ENCODE data around the gene ZNF398.
A peak's percentile ranks its signal among the peaks of the same experiment; 100 is the strongest.

Gene ZNF398

GRCh38 chr7:149150981-149151380 is 3.7 kb downstream of the ZNF398 start:
- DNase-seq (ENCODE audit: low read depth in 3 of 3) = no peak

GRCh38 chr7:149153346-149153745 is 6.1 kb downstream of the ZNF398 start:
- DNase-seq (ENCODE audit: low read depth in 3 of 3) = no peak

DNA sequence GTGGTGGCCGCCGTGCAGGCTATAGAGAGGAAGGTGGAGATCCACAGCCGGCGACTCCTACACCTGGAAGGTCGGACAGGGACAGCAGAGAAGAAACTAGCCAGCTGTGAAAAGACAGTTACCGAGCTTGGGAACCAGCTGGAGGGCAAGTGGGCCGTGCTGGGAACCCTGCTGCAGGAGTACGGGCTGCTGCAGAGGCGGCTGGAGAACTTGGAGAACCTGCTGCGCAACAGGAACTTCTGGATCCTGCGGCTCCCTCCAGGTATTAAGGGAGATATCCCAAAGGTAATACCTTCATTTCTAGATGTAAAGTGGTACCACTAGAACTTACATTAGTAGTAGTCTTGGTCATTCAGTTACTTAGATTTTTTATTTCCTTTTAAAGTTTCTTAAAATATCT is 6.8 kb downstream of the ZNF398 start:
- no peak for DNase-seq (ENCODE audit: low read depth in 3 of 3)

GRCh38 chr7:149156898-149157297 is 9.6 kb downstream of the ZNF398 start:
- DNase-seq (ENCODE audit: low read depth in 3 of 3) = no peak

DNA sequence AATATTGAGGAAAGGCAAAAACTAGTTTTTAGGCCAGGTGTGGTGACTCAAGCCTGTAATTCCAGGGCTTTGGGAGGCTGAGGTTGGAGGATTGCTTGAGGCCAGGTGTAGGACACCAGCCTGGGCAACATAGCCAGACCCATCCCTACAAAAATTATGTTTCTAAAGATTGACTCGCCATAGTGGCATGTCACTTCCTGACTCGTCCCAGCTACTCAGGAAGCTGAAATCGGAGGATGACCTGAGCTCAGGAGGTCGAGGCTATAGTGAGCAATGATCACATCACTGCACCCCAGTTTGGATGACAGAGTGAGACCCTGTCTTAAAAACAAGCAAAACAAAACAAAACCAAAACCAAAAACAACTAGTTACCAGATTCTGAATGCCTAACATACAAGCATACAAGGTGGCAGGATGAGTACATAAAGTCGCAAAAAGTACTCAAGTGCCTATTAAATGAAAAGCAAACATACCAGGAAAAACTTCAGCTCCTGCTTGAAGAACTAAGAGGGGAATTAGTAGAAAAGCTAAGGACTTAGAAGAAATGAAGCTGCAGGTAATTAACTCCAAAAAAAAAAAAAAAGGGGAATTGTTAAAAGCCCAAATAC is 14.1 kb downstream of the ZNF398 start:
- DNase-seq (ENCODE audit: low read depth in 3 of 3) = no peak

DNA sequence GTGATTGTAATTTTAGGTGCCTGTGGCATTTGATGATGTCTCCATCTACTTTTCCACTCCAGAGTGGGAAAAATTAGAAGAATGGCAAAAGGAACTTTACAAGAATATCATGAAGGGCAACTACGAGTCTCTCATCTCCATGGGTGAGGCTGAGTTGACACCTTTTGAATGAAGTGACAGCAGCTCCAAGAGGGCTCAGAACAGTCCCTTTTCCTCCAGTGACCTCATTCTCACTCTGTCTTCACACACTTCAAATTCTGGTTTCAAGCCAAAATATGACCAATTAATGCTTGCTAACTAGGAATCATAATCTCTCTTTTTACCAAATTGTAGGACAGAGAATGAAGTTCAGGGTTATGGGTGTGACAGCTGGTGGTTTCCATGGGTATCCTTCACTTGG is 18.9 kb downstream of the ZNF398 start:
- no peak for DNase-seq (ENCODE audit: low read depth in 3 of 3)

GRCh38 chr7:149166630-149167352 is 19.5 kb downstream of the ZNF398 start:
- DNase-seq (ENCODE audit: low read depth in 3 of 3) = no peak

DNA sequence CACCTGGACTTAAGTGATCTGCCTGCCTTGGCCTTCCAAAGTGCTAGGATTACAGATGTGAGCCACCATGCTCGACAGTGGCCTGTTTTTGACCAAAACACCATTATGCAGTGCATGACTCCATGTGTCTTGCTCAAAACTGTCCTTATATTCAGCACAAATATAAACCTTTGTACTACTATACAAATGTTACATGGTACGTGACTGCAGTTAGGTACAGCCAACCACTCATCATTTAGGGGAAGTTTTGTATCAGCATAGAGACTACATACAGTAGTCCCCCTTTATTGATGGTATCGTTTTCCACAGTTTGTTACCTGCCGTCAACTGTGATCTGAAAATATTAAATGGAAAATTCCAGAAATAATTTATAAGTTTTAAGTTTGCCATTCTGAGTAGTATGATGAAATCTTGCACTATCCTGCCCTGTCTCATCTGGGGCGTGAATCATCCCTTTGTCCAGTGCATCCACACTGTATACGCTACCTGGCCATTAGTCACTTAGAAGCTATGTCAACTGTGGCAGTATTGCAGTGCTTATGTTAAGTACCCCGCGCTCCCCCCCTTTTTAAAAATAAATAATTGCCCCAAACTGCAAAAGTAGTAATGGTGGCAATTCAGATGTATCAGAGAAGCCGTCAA is 24.8 kb downstream of the ZNF398 start:
- DNase-seq (ENCODE audit: low read depth in 3 of 3) = no peak

DNA sequence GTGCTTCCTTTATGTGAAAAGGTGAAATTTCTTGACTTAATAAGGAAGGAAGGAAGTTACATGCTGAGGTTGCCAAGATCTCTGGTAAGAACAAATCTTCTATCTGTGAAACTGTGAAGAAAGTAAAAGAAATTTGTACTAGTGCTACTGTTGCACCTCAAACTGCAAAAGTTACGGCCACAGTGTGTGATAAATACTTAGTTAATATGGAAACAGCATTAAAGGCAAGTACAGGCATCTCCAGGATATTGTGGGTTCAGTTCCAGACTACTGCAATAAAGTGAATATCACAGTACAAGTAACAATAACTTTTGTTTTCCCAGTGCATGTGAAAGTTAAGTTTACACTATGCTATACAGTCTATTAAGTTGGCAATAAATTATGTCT is 25.3 kb downstream of the ZNF398 start:
- DNase-seq (ENCODE audit: low read depth in 3 of 3) = no peak

DNA sequence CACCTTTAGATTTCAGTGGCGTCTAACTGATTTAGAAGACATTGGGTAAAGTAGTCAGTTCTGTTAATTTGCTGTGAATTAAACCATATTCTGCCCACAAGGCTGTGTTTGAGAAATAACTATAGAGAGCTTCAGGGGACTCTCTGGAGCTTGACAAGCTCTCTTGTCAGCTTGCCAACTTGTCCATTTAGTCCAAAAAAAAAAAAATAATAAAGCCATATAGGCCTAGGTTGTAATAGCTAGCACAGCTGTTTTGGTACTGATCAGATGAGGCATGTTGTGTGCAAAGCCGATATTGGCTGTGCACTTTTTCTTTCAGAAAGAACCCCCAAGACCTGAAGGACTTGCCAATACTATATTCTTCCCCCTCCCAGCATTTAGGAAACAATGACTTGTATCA is 27.9 kb downstream of the ZNF398 start:
- DNase-seq (ENCODE audit: low read depth in 3 of 3) = no peak

GRCh38 chr7:149179241-149179640 is 32.0 kb downstream of the ZNF398 start:
- no peak for DNase-seq (ENCODE audit: low read depth in 3 of 3)

DNA sequence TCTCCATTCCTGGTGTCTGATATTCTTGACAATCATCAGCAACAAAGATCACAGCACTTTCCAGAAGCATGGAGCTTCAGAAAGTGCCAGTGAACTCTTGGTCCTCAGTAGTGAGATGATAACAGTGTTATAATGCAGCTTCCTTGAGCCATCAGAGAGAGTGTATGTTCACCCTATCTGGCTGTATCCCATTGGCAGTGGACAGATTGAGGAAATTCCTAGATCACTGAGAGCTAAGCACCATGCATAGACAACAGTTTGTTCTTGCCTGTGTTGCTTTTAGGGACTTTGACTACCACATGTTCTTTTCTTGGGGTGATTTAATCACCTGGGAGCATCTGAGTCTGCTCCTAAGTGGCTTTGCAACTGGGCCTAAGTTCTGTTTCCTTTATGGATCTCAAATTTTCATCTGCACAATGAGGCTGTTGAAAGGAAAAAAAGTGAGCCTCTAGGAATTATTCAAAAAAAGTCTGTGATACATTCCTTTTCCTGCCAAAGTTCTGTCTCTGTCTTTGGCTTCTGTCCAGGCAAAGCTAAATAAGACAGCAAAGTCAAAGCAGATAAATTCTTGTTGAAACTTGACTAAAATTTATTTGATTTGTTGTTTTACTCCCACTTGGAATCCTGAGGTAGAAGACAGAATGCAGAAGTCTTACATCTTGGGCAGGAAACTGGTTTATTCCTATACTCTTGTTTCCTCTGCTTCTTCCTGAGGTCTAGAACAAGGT is 33.6 kb downstream of the ZNF398 start:
- DNase-seq (ENCODE audit: low read depth in 3 of 3) = no peak

GRCh38 chr7:149181450-149181790 is 34.2 kb downstream of the ZNF398 start:
- no peak for DNase-seq (ENCODE audit: low read depth in 3 of 3)

DNA sequence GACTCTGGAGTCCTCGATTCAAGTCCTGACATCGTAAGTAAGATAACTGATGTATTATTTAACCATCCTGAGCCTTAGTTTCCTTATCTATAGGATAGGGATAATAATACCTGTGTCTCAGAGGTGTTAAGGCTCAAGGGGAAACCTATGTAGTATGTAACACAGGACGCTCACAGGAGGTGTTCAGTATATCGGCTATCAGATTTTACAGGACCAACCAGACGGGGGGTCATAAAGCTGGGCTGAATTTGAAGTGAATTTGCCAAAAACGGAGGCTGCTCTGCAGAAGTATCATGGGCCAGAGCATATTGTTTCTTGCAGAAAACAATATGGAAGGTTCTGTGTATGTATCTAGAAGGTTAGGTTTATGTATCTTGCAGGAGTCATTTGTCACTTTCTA is 37.0 kb downstream of the ZNF398 start:
- DNase-seq (ENCODE audit: low read depth in 3 of 3) = no peak

GRCh38 chr7:149188213-149188612 is 41.0 kb downstream of the ZNF398 start:
- no peak for DNase-seq (ENCODE audit: low read depth in 3 of 3)

DNA sequence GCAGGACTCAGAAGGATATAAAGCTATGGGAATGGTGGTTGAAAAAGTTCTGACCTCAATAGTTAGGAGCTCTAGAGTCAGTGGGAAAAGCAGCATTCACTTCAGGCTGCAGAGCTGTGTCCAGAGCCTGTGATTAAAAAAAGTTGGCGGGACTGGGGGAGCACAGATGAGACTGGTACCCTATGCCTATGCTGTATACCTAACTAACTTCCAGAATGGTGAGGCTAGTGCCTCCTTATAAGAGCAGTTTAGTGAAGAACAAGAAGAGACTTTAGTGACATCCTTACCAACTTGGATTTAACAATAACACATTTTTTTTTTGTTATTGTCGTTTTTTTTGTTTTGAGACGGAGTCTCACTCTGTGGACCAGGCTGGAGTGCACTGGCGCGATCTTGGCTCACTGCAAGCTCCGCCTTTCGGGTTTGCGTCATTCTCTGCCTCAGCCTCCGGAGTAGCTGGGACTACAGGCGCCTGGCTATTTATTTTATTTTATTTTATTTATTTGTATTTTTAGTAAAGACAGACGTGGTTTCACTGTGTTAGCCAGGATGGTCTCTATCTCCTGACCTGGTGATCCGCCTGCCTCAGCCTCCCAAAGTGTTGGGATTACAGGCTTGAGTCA is 41.5 kb downstream of the ZNF398 start:
- DNase-seq (ENCODE audit: low read depth in 3 of 3) = no peak

- DNase-seq (ENCODE audit: low read depth in 3 of 3) = no peak
Measured at GRCh38 chr7:149191851-149192250, 44.6 kb downstream of the ZNF398 start.

GRCh38 chr7:149194799-149195179 is 47.5 kb downstream of the ZNF398 start:
- DNase-seq (ENCODE audit: low read depth in 3 of 3) = no peak

DNA sequence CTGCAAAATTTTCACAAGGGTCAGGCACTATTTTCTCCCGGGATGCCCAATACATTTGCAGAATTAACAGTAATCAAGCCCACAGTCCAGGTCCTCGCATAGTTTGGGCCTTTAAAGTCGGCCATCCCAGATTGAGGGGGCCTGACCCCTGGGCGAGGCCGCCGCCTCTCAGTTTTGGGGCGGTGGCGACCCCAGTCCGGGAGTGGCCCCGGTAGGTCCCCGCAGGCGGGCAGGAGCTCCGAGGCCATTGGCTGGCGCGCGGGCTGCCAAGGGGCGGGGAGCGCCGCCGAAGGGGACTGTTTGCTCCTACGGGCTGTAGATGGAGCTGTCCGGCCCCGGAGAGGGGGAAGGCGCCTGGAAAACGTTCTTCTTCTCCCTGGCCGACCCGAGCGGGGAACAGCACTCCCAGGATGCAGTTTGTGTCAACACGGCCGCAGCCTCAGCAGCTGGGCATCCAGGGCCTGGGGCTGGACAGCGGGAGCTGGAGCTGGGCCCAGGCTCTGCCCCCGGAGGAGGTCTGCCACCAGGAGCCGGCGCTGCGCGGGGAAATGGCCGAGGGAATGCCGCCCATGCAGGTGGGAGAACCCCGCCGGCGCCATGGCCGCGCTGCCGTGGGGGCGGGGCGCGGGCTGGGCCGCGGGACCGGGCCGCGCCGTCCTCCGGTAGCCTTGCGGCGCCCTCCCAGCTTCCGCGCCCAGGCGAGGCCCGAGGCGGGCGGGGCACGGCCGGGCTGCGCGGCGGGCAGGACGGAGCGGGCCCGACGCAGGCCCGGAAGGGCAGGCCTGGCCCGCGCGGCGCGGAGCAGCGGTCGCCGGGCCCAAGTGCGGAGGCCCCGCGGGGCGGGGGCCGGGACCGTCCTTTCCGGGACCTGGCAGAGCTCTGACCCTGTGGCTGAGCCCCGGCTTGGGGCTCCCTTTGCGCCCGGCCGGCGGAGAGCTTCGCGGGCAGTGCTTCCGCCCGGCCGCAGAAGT is 48.2 kb downstream of the ZNF398 start, which contains the start of gene ZNF282:
TSS of gene ZNF282 (plus strand) at position 367 of the 971 bp plus-strand sequence. CDS start at position 411, 44 bp downstream.
- DNase-seq (ENCODE audit: low read depth in 3 of 3) = peak; percentile 62 to 79 (median 62)

- DNase-seq (ENCODE audit: low read depth in 3 of 3) = no peak
Measured at GRCh38 chr7:149196151-149196704, 49.0 kb downstream of the ZNF398 start.
